Liver (tissue), 9 donors: ENCODE measurements around the gene SIAH2. TPM values are rescaled to one million over a fixed set of nuclear protein-coding genes. Genes with fewer than 3 reads are reported as not detected.

ENCODE experiments used
- DNase-seq: peaks from one replicate; pipeline ENCODE4 v3.0.0-alpha.2; 2017; ENCODE audit warnings: low spot score
- H3K27ac ChIP-seq, 2 donors: one replicate each; pipeline ENCODE4 v1.7.0; 2013; ENCODE audit warnings: inconsistent platforms in 2 of 2, low read length in 2 of 2, control low read depth in 1 of 2, low read depth in 1 of 2, mild to moderate bottlenecking in 1 of 2
- H3K27me3 ChIP-seq, 4 donors: one replicate each; pipeline versions ENCODE4 v1.6.1 to v1.7.0; 2013; ENCODE audit warnings: low read length in 3 of 4, inconsistent platforms in 1 of 4, mild to moderate bottlenecking in 1 of 4, moderate library complexity in 1 of 4; ENCODE audit not compliant: control insufficient read depth in 4 of 4, insufficient read depth in 4 of 4
- H3K36me3 ChIP-seq, 4 donors: one replicate each; pipeline versions ENCODE4 v1.6.1 to v1.7.0; 2013; ENCODE audit warnings: low read length in 3 of 4, mild to moderate bottlenecking in 3 of 4, low read depth in 1 of 4, moderate library complexity in 1 of 4; ENCODE audit not compliant: control insufficient read depth in 4 of 4, insufficient read depth in 3 of 4
- H3K4me1 ChIP-seq, 4 donors: one replicate each; pipeline versions ENCODE4 v1.6.1 to v1.7.0; 2013; ENCODE audit warnings: low read length in 3 of 4, mild to moderate bottlenecking in 3 of 4, moderate library complexity in 1 of 4; ENCODE audit not compliant: control insufficient read depth in 4 of 4, insufficient read depth in 4 of 4
- H3K4me3 ChIP-seq, 3 donors: one replicate each; pipeline versions ENCODE4 v1.6.1 to v1.7.0; 2013; ENCODE audit warnings: low read length in 3 of 3, control low read depth in 1 of 3, low read depth in 1 of 3, mild to moderate bottlenecking in 1 of 3
- H3K9ac ChIP-seq, 2 donors: one replicate each; pipeline ENCODE4 v1.7.0; 2013; ENCODE audit warnings: low read length in 2 of 2, mild to moderate bottlenecking in 2 of 2, moderate library complexity in 2 of 2, control low read depth in 1 of 2, low read depth in 1 of 2
- H3K9me3 ChIP-seq, 4 donors: one replicate each; pipeline versions ENCODE4 v1.6.1 to v1.7.0; 2013; ENCODE audit warnings: low read length in 3 of 4; ENCODE audit not compliant: control insufficient read depth in 4 of 4
- EGR1 ChIP-seq, 2 donors: IDR thresholded peaks; 2 replicates each; pipeline ENCODE4 v1.6.1; 2016 to 2018; ENCODE audit warnings: antibody characterized with exemption in 2 of 2, low read depth in 2 of 2
- FOXA1 ChIP-seq: IDR thresholded peaks from 2 replicates; pipeline ENCODE4 v1.6.1; 2016; ENCODE audit warnings: antibody characterized with exemption
- FOXA2 ChIP-seq: IDR thresholded peaks from 2 replicates; pipeline ENCODE4 v1.6.1; 2016; ENCODE audit warnings: antibody characterized with exemption
- GABPA ChIP-seq, 2 donors: IDR thresholded peaks in 1 of 2; conservative IDR thresholded peaks in 1 of 2; 2 replicates each; pipeline ENCODE4 v1.6.1; 2016; ENCODE audit warnings: antibody characterized with exemption in 2 of 2, mild to moderate bottlenecking in 1 of 2, moderate library complexity in 1 of 2
- HNF4A ChIP-seq, 2 donors: conservative IDR thresholded peaks; 2 replicates each; pipeline ENCODE4 v1.6.1; 2016; ENCODE audit warnings: antibody characterized with exemption in 2 of 2, mild to moderate bottlenecking in 2 of 2
- HNF4G ChIP-seq: IDR thresholded peaks from 2 replicates; pipeline ENCODE4 v1.6.1; 2016; ENCODE audit warnings: antibody characterized with exemption
- JUND ChIP-seq, 2 donors: IDR thresholded peaks; 2 replicates each; pipeline ENCODE4 v1.6.1; 2016; ENCODE audit warnings: antibody characterized with exemption in 2 of 2
- NR2F2 ChIP-seq: IDR thresholded peaks from 2 replicates; pipeline ENCODE4 v1.6.1; 2016; ENCODE audit warnings: antibody characterized with exemption
- RAD21 ChIP-seq, 2 donors: IDR thresholded peaks; 2 replicates each; pipeline ENCODE4 v1.6.1; 2016; ENCODE audit warnings: antibody characterized with exemption in 2 of 2, mild to moderate bottlenecking in 2 of 2
- RXRA ChIP-seq, 2 donors: IDR thresholded peaks; 2 replicates each; pipeline ENCODE4 v1.6.1; 2017 to 2018; ENCODE audit warnings: antibody characterized with exemption in 2 of 2, mild to moderate bottlenecking in 1 of 2
- SP1 ChIP-seq: IDR thresholded peaks from 2 replicates; pipeline ENCODE4 v1.6.1; 2018; ENCODE audit warnings: antibody characterized with exemption, mild to moderate bottlenecking
- TAF1 ChIP-seq: conservative IDR thresholded peaks from 2 replicates; pipeline ENCODE4 v1.6.1; 2016; ENCODE audit warnings: antibody characterized with exemption, mild to moderate bottlenecking
- YY1 ChIP-seq: IDR thresholded peaks from 2 replicates; pipeline ENCODE4 v1.6.1; 2016; ENCODE audit warnings: antibody characterized with exemption, mild to moderate bottlenecking
- WGBS: extraction: QIAGEN DNeasy Blood & Tissue Kit; methylation state at CpG from one replicate; pipeline ENCODE4 v1.1.7; 2013; 5-methylcytosine and 5-hydroxymethylcytosine counted together
- polyA plus RNA-seq, 2 donors: library from polyadenylated mRNA; stranded (reverse) in 1 of 2; unstranded in 1 of 2; fragments of 200-250 nt in 1 of 2; fragments of >200 nt in 1 of 2; fragmentation: Nextera tagmentation in 1 of 2; extraction: Ambion mirVana in 1 of 2; gene quantifications; one replicate each; pipeline versions ENCODE4 v1.2.1 to v1.2.3, GENCODE V29; 2013 to 2015
- total RNA-seq, 2 donors: library from RNA; depleted of rRNA; stranded (reverse); fragments of >200 nt; gene quantifications; one replicate each; pipeline ENCODE4 v1.2.3, GENCODE V29; 2014
- TF ChIP-seq, protein P1 (sequence below): IDR thresholded peaks from 2 replicates; pipeline ENCODE4 v1.6.1; 2016; ENCODE audit warnings: antibody characterized with exemption, mild to moderate bottlenecking
- TF ChIP-seq, protein P2 (sequence below): IDR thresholded peaks from 2 replicates; pipeline ENCODE4 v1.6.1; 2016; ENCODE audit warnings: antibody characterized with exemption
- TF ChIP-seq, protein P3 (sequence below): IDR thresholded peaks from 2 replicates; pipeline ENCODE4 v1.6.1; 2016; ENCODE audit warnings: antibody characterized with exemption
- TF ChIP-seq, protein P4 (sequence below): fragments of 150-350 bp; IDR thresholded peaks from 2 replicates; pipeline ENCODE4 v1.5.1; 2017; ENCODE audit warnings: improper control_type of control experiment, low read depth, low read length; ENCODE audit not compliant: missing input control
- TF ChIP-seq, protein P5 (sequence below): IDR thresholded peaks from 2 replicates; pipeline ENCODE4 v1.6.1; 2016; ENCODE audit warnings: antibody characterized with exemption
- donor health status: healthy.
- donor health status: healthy.
- donor health status: healthy.
- donor health status: healthy.
- donor health status: healthy.

Gene SIAH2
- total and polyA plus RNA-seq, 4 donors: 12.1 to 104 (median 20.3) TPM

DNA sequence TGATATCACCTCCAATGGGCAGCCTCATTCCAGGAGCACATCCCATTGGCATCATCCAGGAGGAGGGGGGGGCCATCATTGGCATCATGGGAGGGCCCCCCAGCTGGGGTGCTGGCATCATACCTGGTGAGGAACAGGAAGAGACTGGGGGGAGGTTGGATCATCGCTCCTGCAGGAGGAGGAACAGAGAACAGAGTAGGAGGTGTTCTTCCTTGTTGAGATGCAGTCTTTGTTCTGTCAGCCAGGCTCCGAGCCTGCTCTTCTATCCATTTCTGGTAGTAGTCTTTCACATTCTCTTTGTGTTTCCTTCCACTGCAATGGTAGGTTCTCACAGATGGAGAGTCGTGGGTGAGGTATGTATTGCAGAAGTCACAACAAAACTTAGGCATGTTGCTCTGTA is 42.5 kb downstream of the SIAH2 start:
- Histone ChIP-seq H3K9me3 (no peaks in the 10 kb centered on the region), H3K27ac (no peak overlapping the region), H3K36me3 (no peaks in the 10 kb centered on the region), H3K4me3 (no peak overlapping the region), H3K4me1 (peaks cover 0 to 7% (median 3%) of the 10 kb centered on the region in 4 donors), H3K27me3 (no peaks in the 10 kb centered on the region), H3K9ac (no peak overlapping the region)
- no peak for DNase-seq
- WGBS: 78% methylated on average over 3 of the region's 3 CpGs
- no peak for TF ChIP-seq HNF4A (conservative IDR thresholded peaks at IDR 0.05)
- TF ChIP-seq FOXA1: no peak
- TF ChIP-seq EGR1 (IDR thresholded peaks at IDR 0.05; ENCODE audit: low read depth in 2 of 2): no peak
- TF ChIP-seq, protein P1, sequence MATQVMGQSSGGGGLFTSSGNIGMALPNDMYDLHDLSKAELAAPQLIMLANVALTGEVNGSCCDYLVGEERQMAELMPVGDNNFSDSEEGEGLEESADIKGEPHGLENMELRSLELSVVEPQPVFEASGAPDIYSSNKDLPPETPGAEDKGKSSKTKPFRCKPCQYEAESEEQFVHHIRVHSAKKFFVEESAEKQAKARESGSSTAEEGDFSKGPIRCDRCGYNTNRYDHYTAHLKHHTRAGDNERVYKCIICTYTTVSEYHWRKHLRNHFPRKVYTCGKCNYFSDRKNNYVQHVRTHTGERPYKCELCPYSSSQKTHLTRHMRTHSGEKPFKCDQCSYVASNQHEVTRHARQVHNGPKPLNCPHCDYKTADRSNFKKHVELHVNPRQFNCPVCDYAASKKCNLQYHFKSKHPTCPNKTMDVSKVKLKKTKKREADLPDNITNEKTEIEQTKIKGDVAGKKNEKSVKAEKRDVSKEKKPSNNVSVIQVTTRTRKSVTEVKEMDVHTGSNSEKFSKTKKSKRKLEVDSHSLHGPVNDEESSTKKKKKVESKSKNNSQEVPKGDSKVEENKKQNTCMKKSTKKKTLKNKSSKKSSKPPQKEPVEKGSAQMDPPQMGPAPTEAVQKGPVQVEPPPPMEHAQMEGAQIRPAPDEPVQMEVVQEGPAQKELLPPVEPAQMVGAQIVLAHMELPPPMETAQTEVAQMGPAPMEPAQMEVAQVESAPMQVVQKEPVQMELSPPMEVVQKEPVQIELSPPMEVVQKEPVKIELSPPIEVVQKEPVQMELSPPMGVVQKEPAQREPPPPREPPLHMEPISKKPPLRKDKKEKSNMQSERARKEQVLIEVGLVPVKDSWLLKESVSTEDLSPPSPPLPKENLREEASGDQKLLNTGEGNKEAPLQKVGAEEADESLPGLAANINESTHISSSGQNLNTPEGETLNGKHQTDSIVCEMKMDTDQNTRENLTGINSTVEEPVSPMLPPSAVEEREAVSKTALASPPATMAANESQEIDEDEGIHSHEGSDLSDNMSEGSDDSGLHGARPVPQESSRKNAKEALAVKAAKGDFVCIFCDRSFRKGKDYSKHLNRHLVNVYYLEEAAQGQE: no peak
- TF ChIP-seq JUND (IDR thresholded peaks at IDR 0.05): no peak
- no peak for TF ChIP-seq RXRA (IDR thresholded peaks at IDR 0.05)
- TF ChIP-seq, protein P2, sequence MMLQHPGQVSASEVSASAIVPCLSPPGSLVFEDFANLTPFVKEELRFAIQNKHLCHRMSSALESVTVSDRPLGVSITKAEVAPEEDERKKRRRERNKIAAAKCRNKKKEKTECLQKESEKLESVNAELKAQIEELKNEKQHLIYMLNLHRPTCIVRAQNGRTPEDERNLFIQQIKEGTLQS: no peak
- no peak for TF ChIP-seq NR2F2
- TF ChIP-seq RAD21 (IDR thresholded peaks at IDR 0.05): no peak
- TF ChIP-seq, protein P3, sequence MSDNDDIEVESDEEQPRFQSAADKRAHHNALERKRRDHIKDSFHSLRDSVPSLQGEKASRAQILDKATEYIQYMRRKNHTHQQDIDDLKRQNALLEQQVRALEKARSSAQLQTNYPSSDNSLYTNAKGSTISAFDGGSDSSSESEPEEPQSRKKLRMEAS: no peak
- TF ChIP-seq YY1: no peak
- no peak for TF ChIP-seq SP1
- TF ChIP-seq, protein P4, sequence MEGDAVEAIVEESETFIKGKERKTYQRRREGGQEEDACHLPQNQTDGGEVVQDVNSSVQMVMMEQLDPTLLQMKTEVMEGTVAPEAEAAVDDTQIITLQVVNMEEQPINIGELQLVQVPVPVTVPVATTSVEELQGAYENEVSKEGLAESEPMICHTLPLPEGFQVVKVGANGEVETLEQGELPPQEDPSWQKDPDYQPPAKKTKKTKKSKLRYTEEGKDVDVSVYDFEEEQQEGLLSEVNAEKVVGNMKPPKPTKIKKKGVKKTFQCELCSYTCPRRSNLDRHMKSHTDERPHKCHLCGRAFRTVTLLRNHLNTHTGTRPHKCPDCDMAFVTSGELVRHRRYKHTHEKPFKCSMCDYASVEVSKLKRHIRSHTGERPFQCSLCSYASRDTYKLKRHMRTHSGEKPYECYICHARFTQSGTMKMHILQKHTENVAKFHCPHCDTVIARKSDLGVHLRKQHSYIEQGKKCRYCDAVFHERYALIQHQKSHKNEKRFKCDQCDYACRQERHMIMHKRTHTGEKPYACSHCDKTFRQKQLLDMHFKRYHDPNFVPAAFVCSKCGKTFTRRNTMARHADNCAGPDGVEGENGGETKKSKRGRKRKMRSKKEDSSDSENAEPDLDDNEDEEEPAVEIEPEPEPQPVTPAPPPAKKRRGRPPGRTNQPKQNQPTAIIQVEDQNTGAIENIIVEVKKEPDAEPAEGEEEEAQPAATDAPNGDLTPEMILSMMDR: no peak
- TF ChIP-seq FOXA2: no peak
- TF ChIP-seq TAF1: no peak
- TF ChIP-seq, protein P5, sequence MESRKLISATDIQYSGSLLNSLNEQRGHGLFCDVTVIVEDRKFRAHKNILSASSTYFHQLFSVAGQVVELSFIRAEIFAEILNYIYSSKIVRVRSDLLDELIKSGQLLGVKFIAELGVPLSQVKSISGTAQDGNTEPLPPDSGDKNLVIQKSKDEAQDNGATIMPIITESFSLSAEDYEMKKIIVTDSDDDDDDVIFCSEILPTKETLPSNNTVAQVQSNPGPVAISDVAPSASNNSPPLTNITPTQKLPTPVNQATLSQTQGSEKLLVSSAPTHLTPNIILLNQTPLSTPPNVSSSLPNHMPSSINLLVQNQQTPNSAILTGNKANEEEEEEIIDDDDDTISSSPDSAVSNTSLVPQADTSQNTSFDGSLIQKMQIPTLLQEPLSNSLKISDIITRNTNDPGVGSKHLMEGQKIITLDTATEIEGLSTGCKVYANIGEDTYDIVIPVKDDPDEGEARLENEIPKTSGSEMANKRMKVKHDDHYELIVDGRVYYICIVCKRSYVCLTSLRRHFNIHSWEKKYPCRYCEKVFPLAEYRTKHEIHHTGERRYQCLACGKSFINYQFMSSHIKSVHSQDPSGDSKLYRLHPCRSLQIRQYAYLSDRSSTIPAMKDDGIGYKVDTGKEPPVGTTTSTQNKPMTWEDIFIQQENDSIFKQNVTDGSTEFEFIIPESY: no peak
- no peak for TF ChIP-seq HNF4G

DNA sequence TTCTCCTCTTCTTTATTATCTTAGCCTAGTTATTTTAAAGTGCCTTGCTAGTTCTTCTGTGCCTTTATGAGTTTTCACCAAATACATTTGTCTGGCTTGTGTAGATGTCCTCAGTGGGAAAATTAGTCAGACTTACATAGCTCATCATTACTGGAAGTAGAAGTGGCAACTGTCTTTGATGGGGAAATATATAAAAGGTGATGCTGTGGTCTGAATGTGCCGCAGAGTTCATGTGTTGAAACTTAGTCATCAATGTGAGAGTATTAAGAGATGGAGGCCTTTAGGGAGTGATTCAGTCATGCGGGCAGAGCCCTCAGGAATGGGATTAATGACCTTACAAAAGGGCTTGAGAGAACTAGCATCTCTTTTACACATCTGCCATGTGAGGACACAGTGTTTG is 52.9 kb downstream of the SIAH2 start:
- Histone ChIP-seq H3K4me1 (no peaks in the 10 kb centered on the region), H3K9ac (no peak overlapping the region), H3K27ac (no peak overlapping the region), H3K9me3 (no peaks in the 10 kb centered on the region), H3K27me3 (no peaks in the 10 kb centered on the region), H3K36me3 (no peaks in the 10 kb centered on the region), H3K4me3 (no peak overlapping the region)
- no peak for DNase-seq
- TF ChIP-seq, protein P2: no peak
- TF ChIP-seq TAF1: no peak
- no peak for TF ChIP-seq JUND (IDR thresholded peaks at IDR 0.05)
- TF ChIP-seq, protein P5: no peak
- TF ChIP-seq SP1: no peak
- no peak for TF ChIP-seq GABPA (IDR thresholded peaks at IDR 0.05 in 1 of 2, conservative IDR thresholded peaks at IDR 0.05 in 1 of 2)
- no peak for TF ChIP-seq NR2F2
- 100% methylated on average over 2 of the region's 2 CpGs for WGBS
